NCI-H82 (cell line): Measurements from ENCODE around the gene FGFR2.
"Not testable (repeated sequence)": the region's sequence is repeated elsewhere in the genome, so short reads cannot be mapped to it uniquely, and the experiment has no call there.

Experiments used
- DNase-seq: peaks from one replicate; lab custom pipeline; 2025; lab: John Stamatoyannopoulos, UW

Gene FGFR2

GRCh38 chr10:121524157-121524817 lies 74.0 kb downstream of the FGFR2 start:
- no peak for DNase-seq

- no peak for DNase-seq
Observed at GRCh38 chr10:121522831-121523230, 75.4 kb downstream of the FGFR2 start.

GRCh38 chr10:121521794-121522556 lies 76.3 kb downstream of the FGFR2 start:
- no peak for DNase-seq

- not testable (repeated sequence) for DNase-seq
Observed at GRCh38 chr10:121520526-121520925, 77.7 kb downstream of the FGFR2 start.

- DNase-seq: no peak
Observed at GRCh38 chr10:121519901-121520493, 78.2 kb downstream of the FGFR2 start.

- DNase-seq: no peak
Observed at GRCh38 chr10:121519411-121519810, 78.8 kb downstream of the FGFR2 start.

GRCh38 chr10:121518333-121518732 lies 79.9 kb downstream of the FGFR2 start:
- no peak for DNase-seq

- DNase-seq: no peak
Observed at GRCh38 chr10:121516093-121516865, 82.0 kb downstream of the FGFR2 start.

- no peak for DNase-seq
Observed at GRCh38 chr10:121514141-121514865, 83.9 kb downstream of the FGFR2 start.

GRCh38 chr10:121511943-121512342 lies 86.3 kb downstream of the FGFR2 start:
- no peak for DNase-seq

- no peak for DNase-seq
Observed at GRCh38 chr10:121511460-121511859, 86.8 kb downstream of the FGFR2 start.

GRCh38 chr10:121510201-121510771 lies 88.0 kb downstream of the FGFR2 start:
- DNase-seq: no peak

GRCh38 chr10:121509796-121510195 lies 88.4 kb downstream of the FGFR2 start:
- DNase-seq: no peak

GRCh38 chr10:121509112-121509511 lies 89.1 kb downstream of the FGFR2 start:
- DNase-seq: no peak

GRCh38 chr10:121503587-121504051 lies 94.6 kb downstream of the FGFR2 start:
- DNase-seq: no peak

GRCh38 chr10:121501796-121502195 lies 96.4 kb downstream of the FGFR2 start:
- no peak for DNase-seq

GRCh38 chr10:121500701-121501332 lies 97.4 kb downstream of the FGFR2 start:
- peak; percentile 40 for DNase-seq

- DNase-seq: peak; percentile 72
Observed at GRCh38 chr10:121497513-121498470, 100.5 kb downstream of the FGFR2 start.

- no peak for DNase-seq
Observed at GRCh38 chr10:121495719-121496118, 102.5 kb downstream of the FGFR2 start.

GRCh38 chr10:121494296-121494695 lies 103.9 kb downstream of the FGFR2 start:
- DNase-seq: no peak
